ENCODE data around the gene NTM. TPM values are rescaled to one million over a fixed set of nuclear protein-coding genes. Genes with fewer than 3 reads are reported as not detected.

NTM gene
- total and polyA plus RNA-seq, 4 experiments from 2014 or later = not detected

GRCh38 chr11:131464461-131464860 lies 94.0 kb downstream of the NTM start:
- Mint-ChIP-seq H3K4me3 (no peak overlapping the region), H3K9me3 (peaks cover 0 to 4% (median 0%) of the 10 kb centered on the region in 8 donors), H3K27ac (no peak overlapping the region), H3K36me3 (no peaks in the 10 kb centered on the region), H3K27me3 (peaks cover 1 to 2% of the 10 kb centered on the region in 2 donors), H3K4me1 (no peaks in the 10 kb centered on the region)
- no peaks in the 10 kb centered on the region for H3K9me3 ChIP-seq (ENCODE audit: control insufficient read depth in 1 of 2, low read length in 2 of 2)
- no peaks in the 10 kb centered on the region for H3K4me1 ChIP-seq (ENCODE audit: insufficient read depth, low read length)
- H3K36me3 ChIP-seq (ENCODE audit: insufficient read depth, low read length) = no peaks in the 10 kb centered on the region
- H3K27ac ChIP-seq (ENCODE audit: low read depth, low read length) = no peak overlapping the region
- no peak for DNase-seq
- intact Hi-C loops (cut with micrococcal nuclease) = no loop called here
- H3K4me3 ChIP-seq (ENCODE audit: low read length in 2 of 2) = no peak overlapping the region
- CTCF ChIA-PET (ENCODE audit: partially characterized antibody) = interaction anchor here (0.9 kb wide), 1 partner anchor 95 kb away, joined by 3 read pairs; no protein-coding TSS in a partner anchor
- POLR2A ChIA-PET (ENCODE audit: partially characterized antibody) = no interaction called here
- H3K27me3 ChIP-seq (ENCODE audit: insufficient read depth, low read length) = no peaks in the 10 kb centered on the region

GRCh38 chr11:131465039-131465438 lies 94.6 kb downstream of the NTM start:
- H3K27ac Mint-ChIP-seq = no peak overlapping the region
- Histone ChIP-seq H3K4me1 (ENCODE audit: insufficient read depth, low read length) (no peaks in the 10 kb centered on the region), H3K36me3 (ENCODE audit: insufficient read depth, low read length) (no peaks in the 10 kb centered on the region), H3K4me3 (ENCODE audit: low read length in 2 of 2) (no peak overlapping the region), H3K27ac (ENCODE audit: low read depth, low read length) (no peak overlapping the region), H3K27me3 (ENCODE audit: insufficient read depth, low read length) (no peaks in the 10 kb centered on the region), H3K9me3 (ENCODE audit: control insufficient read depth in 1 of 2, low read length in 2 of 2) (no peaks in the 10 kb centered on the region)
- H3K27me3 Mint-ChIP-seq = peaks cover 1 to 2% of the 10 kb centered on the region in 2 donors
- H3K4me1 Mint-ChIP-seq = no peaks in the 10 kb centered on the region
- ChIA-PET CTCF (ENCODE audit: partially characterized antibody) (interaction anchor here (0.9 kb wide), 1 partner anchor 96 kb away, joined by 3 read pairs; no protein-coding TSS in a partner anchor), POLR2A (ENCODE audit: partially characterized antibody) (no interaction called here)
- no peak for DNase-seq
- peaks cover 0 to 4% (median 0%) of the 10 kb centered on the region in 8 donors for H3K9me3 Mint-ChIP-seq
- intact Hi-C loops (cut with micrococcal nuclease) = no loop called here
- H3K36me3 Mint-ChIP-seq = no peaks in the 10 kb centered on the region
- no peak overlapping the region for H3K4me3 Mint-ChIP-seq

- H3K36me3 ChIP-seq (ENCODE audit: insufficient read depth, low read length) = no peaks in the 10 kb centered on the region
- peaks cover 0 to 4% (median 0%) of the 10 kb centered on the region in 8 donors for H3K9me3 Mint-ChIP-seq
- H3K27me3 Mint-ChIP-seq = peaks cover 1 to 2% of the 10 kb centered on the region in 2 donors
- H3K4me1 ChIP-seq (ENCODE audit: insufficient read depth, low read length) = no peaks in the 10 kb centered on the region
- ChIA-PET CTCF (ENCODE audit: partially characterized antibody) (no interaction called here), POLR2A (ENCODE audit: partially characterized antibody) (no interaction called here)
- H3K36me3 Mint-ChIP-seq = no peaks in the 10 kb centered on the region
- no peaks in the 10 kb centered on the region for H3K27me3 ChIP-seq (ENCODE audit: insufficient read depth, low read length)
- H3K4me1 Mint-ChIP-seq = no peaks in the 10 kb centered on the region
- H3K4me3 Mint-ChIP-seq = no peak overlapping the region
- H3K4me3 ChIP-seq (ENCODE audit: low read length in 2 of 2) = no peak overlapping the region
- intact Hi-C loops (cut with micrococcal nuclease) = no loop called here
- H3K9me3 ChIP-seq (ENCODE audit: control insufficient read depth in 1 of 2, low read length in 2 of 2) = no peaks in the 10 kb centered on the region
- no peak for DNase-seq
- no peak overlapping the region for H3K27ac ChIP-seq (ENCODE audit: low read depth, low read length)
- peak overlapping the region in 1 of 7 donors; percentile 0 for H3K27ac Mint-ChIP-seq
Measured at GRCh38 chr11:131465746-131466145, 95.3 kb downstream of the NTM start.

GRCh38 chr11:131467645-131468394 lies 97.4 kb downstream of the NTM start:
- Histone ChIP-seq H3K9me3 (ENCODE audit: control insufficient read depth in 1 of 2, low read length in 2 of 2) (no peaks in the 10 kb centered on the region), H3K4me3 (ENCODE audit: low read length in 2 of 2) (no peak overlapping the region), H3K36me3 (ENCODE audit: insufficient read depth, low read length) (no peaks in the 10 kb centered on the region), H3K4me1 (ENCODE audit: insufficient read depth, low read length) (no peaks in the 10 kb centered on the region), H3K27ac (ENCODE audit: low read depth, low read length) (no peak overlapping the region), H3K27me3 (ENCODE audit: insufficient read depth, low read length) (no peaks in the 10 kb centered on the region)
- no peak for DNase-seq
- POLR2A ChIA-PET (ENCODE audit: partially characterized antibody) = no interaction called here
- CTCF ChIA-PET (ENCODE audit: partially characterized antibody) = no interaction called here
- no peak overlapping the region for H3K4me3 Mint-ChIP-seq
- intact Hi-C loops (cut with micrococcal nuclease) = no loop called here
- peaks cover 1 to 2% of the 10 kb centered on the region in 2 donors for H3K27me3 Mint-ChIP-seq
- no peak overlapping the region for H3K27ac Mint-ChIP-seq
- no peaks in the 10 kb centered on the region for H3K4me1 Mint-ChIP-seq
- peaks cover 0 to 4% (median 0%) of the 10 kb centered on the region in 8 donors for H3K9me3 Mint-ChIP-seq
- H3K36me3 Mint-ChIP-seq = no peaks in the 10 kb centered on the region

GRCh38 chr11:131468565-131468964 lies 98.2 kb downstream of the NTM start:
- ChIA-PET CTCF (ENCODE audit: partially characterized antibody) (no interaction called here), POLR2A (ENCODE audit: partially characterized antibody) (interaction anchor here (0.6 kb wide), 1 partner anchor 11 kb away, joined by 3 read pairs; no protein-coding TSS in a partner anchor)
- intact Hi-C loops (cut with micrococcal nuclease) = no loop called here
- Histone ChIP-seq H3K4me3 (ENCODE audit: low read length in 2 of 2) (no peak overlapping the region), H3K27ac (ENCODE audit: low read depth, low read length) (no peak overlapping the region), H3K36me3 (ENCODE audit: insufficient read depth, low read length) (no peaks in the 10 kb centered on the region), H3K4me1 (ENCODE audit: insufficient read depth, low read length) (no peaks in the 10 kb centered on the region), H3K9me3 (ENCODE audit: control insufficient read depth in 1 of 2, low read length in 2 of 2) (no peaks in the 10 kb centered on the region), H3K27me3 (ENCODE audit: insufficient read depth, low read length) (no peaks in the 10 kb centered on the region)
- no peaks in the 10 kb centered on the region for H3K4me1 Mint-ChIP-seq
- peaks cover 0 to 3% (median 1%) of the 10 kb centered on the region in 8 donors for H3K9me3 Mint-ChIP-seq
- H3K4me3 Mint-ChIP-seq = no peak overlapping the region
- no peak overlapping the region for H3K27ac Mint-ChIP-seq
- peaks cover under 1 to 2% of the 10 kb centered on the region in 2 donors for H3K27me3 Mint-ChIP-seq
- DNase-seq = no peak
- no peaks in the 10 kb centered on the region for H3K36me3 Mint-ChIP-seq

- H3K36me3 Mint-ChIP-seq = no peaks in the 10 kb centered on the region
- ChIA-PET CTCF (ENCODE audit: partially characterized antibody) (no interaction called here), POLR2A (ENCODE audit: partially characterized antibody) (no interaction called here)
- intact Hi-C loops (cut with micrococcal nuclease) = no loop called here
- DNase-seq = no peak
- H3K4me3 ChIP-seq (ENCODE audit: low read length in 2 of 2) = no peak overlapping the region
- peaks cover 0 to 10% (median 4%) of the 10 kb centered on the region in 8 donors for H3K9me3 Mint-ChIP-seq
- no peaks in the 10 kb centered on the region for H3K36me3 ChIP-seq (ENCODE audit: insufficient read depth, low read length)
- no peaks in the 10 kb centered on the region for H3K9me3 ChIP-seq (ENCODE audit: control insufficient read depth in 1 of 2, low read length in 2 of 2)
- no peaks in the 10 kb centered on the region for H3K4me1 Mint-ChIP-seq
- peaks cover 1% of the 10 kb centered on the region in 2 donors for H3K27me3 Mint-ChIP-seq
- no peaks in the 10 kb centered on the region for H3K4me1 ChIP-seq (ENCODE audit: insufficient read depth, low read length)
- H3K27ac ChIP-seq (ENCODE audit: low read depth, low read length) = no peak overlapping the region
- no peak overlapping the region for H3K4me3 Mint-ChIP-seq
- no peak overlapping the region for H3K27ac Mint-ChIP-seq
- no peaks in the 10 kb centered on the region for H3K27me3 ChIP-seq (ENCODE audit: insufficient read depth, low read length)
Measured at GRCh38 chr11:131470216-131470925, 100.0 kb downstream of the NTM start.

- Histone ChIP-seq H3K27me3 (ENCODE audit: insufficient read depth, low read length) (no peaks in the 10 kb centered on the region), H3K4me1 (ENCODE audit: insufficient read depth, low read length) (no peaks in the 10 kb centered on the region), H3K4me3 (ENCODE audit: low read length in 2 of 2) (no peak overlapping the region), H3K27ac (ENCODE audit: low read depth, low read length) (no peak overlapping the region), H3K36me3 (ENCODE audit: insufficient read depth, low read length) (no peaks in the 10 kb centered on the region), H3K9me3 (ENCODE audit: control insufficient read depth in 1 of 2, low read length in 2 of 2) (no peaks in the 10 kb centered on the region)
- POLR2A ChIA-PET (ENCODE audit: partially characterized antibody) = no interaction called here
- Mint-ChIP-seq H3K27ac (no peak overlapping the region), H3K9me3 (peaks cover 0 to 10% (median 3%) of the 10 kb centered on the region in 8 donors), H3K4me1 (no peaks in the 10 kb centered on the region), H3K36me3 (no peaks in the 10 kb centered on the region), H3K4me3 (no peak overlapping the region), H3K27me3 (peaks cover 1% of the 10 kb centered on the region in 2 donors)
- no peak for DNase-seq
- intact Hi-C loops (cut with micrococcal nuclease) = no loop called here
- CTCF ChIA-PET (ENCODE audit: partially characterized antibody) = no interaction called here
Measured at GRCh38 chr11:131471976-131472375, 101.6 kb downstream of the NTM start.

Data from CD4-positive, alpha-beta memory T cell (primary cell).